HTERT RPE-1 (cell line): ENCODE data around the gene FXN.

Experiments
- in situ Hi-C: fragments of 300-500 bp; cut with MboI; formaldehyde crosslinking; loops from 4 replicates; pipeline ENCODE4 v1.14.3; 2020; ENCODE audit warnings: low sequenced_read_pairs

The FXN gene

GRCh38 chr9:69134412-69134811 is 98.9 kb downstream of the FXN start:
- in situ Hi-C loops, result no loop called here

GRCh38 chr9:69136185-69136584 is 100.6 kb downstream of the FXN start:
- in situ Hi-C loops, result no loop called here

GRCh38 chr9:69136779-69137178 is 101.2 kb downstream of the FXN start:
- in situ Hi-C loops, result no loop called here

GRCh38 chr9:69137311-69137710 is 101.8 kb downstream of the FXN start:
- in situ Hi-C loops, result no loop called here

GRCh38 chr9:69139596-69139995 is 104.0 kb downstream of the FXN start:
- in situ Hi-C loops, result no loop called here

GRCh38 chr9:69140123-69140735 is 104.7 kb downstream of the FXN start:
- in situ Hi-C loops, result no loop called here

GRCh38 chr9:69141851-69142250 is 106.3 kb downstream of the FXN start:
- in situ Hi-C loops, result no loop called here

GRCh38 chr9:69143291-69143690 is 107.7 kb downstream of the FXN start:
- in situ Hi-C loops, result no loop called here

- in situ Hi-C loops, result no loop called here
Observed at GRCh38 chr9:69145144-69145715, 109.7 kb downstream of the FXN start.

GRCh38 chr9:69147041-69147834 is 111.7 kb downstream of the FXN start:
- in situ Hi-C loops, result no loop called here

GRCh38 chr9:69149321-69149807 is 113.8 kb downstream of the FXN start:
- in situ Hi-C loops, result no loop called here
